Transverse colon (tissue), 3 donors: ENCODE measurements around the gene MAN2B1.

ENCODE experiments used
- CTCF ChIP-seq, 5 experiments: fragments of 200-600 bp in 3 of 5; fragments of 450-650 bp in 2 of 5; sonication (generic) in 3 of 5; IDR thresholded peaks; 1 replicate in 2 of 5; 2 replicates in 3 of 5; pipeline ENCODE4 v1.5.1; 2016 to 2017; ENCODE audit warnings: antibody characterized with exemption in 5 of 5, inconsistent platforms in 3 of 5, mild to moderate bottlenecking in 2 of 5, moderate library complexity in 1 of 5
- POLR2A ChIP-seq: fragments of 450-650 bp; IDR thresholded peaks from one replicate; pipeline ENCODE4 v1.6.1; 2016; ENCODE audit warnings: antibody characterized with exemption, mild to moderate bottlenecking, moderate library complexity

GRCh38 chr19:12676928-12677327 lies 10.4 kb upstream of the MAN2B1 start:
- TF ChIP-seq CTCF (IDR thresholded peaks at IDR 0.05) = no peak
- no peak for TF ChIP-seq POLR2A
